Caco-2 (cell line): ENCODE measurements around the gene KCNE4. TPM values are rescaled to one million over a fixed set of nuclear protein-coding genes. Genes with fewer than 3 reads are reported as not detected.
"Not testable (repeated sequence)": the region's sequence is repeated elsewhere in the genome, so short reads cannot be mapped to it uniquely, and the experiment has no call there.

Source experiments
- BruUV-seq: library from RNA; stranded (reverse); fragments of 400-500 nt; replicated peaks from 2 replicates; lab custom pipeline; 2021; lab: Mats Ljungman, UMichigan
- CTCF ChIA-PET: fragments of 300-600 bp; sonication (Branson Sonifier 250); formaldehyde crosslinking; loops from one replicate; lab custom pipeline; 2022; ENCODE audit warnings: antibody characterized with exemption; lab: Charles Lee
- POLR2A ChIA-PET: fragments of 300-600 bp; sonication (Branson Sonifier 250); formaldehyde crosslinking; loops from one replicate; lab custom pipeline; 2022; ENCODE audit warnings: antibody characterized with exemption; lab: Charles Lee
- DNase-seq, 2 experiments: peaks; one replicate each; pipeline versions ENCODE4 v3.0.0 to v3.0.0-alpha.2; 2020 to 2022
- H3K27me3 ChIP-seq: replicated peaks from 2 replicates; pipeline ENCODE4 v1.6.0; 2011; ENCODE audit warnings: low read length; ENCODE audit not compliant: control insufficient read depth, insufficient read depth
- H3K36me3 ChIP-seq: 2 replicates; pipeline ENCODE4 v1.5.1; 2011; ENCODE audit warnings: low read length; ENCODE audit not compliant: control insufficient read depth, insufficient read depth
- H3K4me1 ChIP-seq: fragments of 250-450 bp; sonication (Bioruptor Pico); 2 replicates; pipeline ENCODE4 v1.5.1; 2020; ENCODE audit warnings: mild to moderate bottlenecking
- H3K4me3 ChIP-seq: 2 replicates; pipeline ENCODE4 v1.5.1; 2011; ENCODE audit warnings: low read depth, mild to moderate bottlenecking, control low read depth, low read length
- H3K9me3 ChIP-seq: fragments of 250-450 bp; sonication (Bioruptor Pico); 2 replicates; pipeline ENCODE4 v1.5.1; 2020; ENCODE audit warnings: mild to moderate bottlenecking, moderate library complexity
- H3K27ac Mint-ChIP-seq: one replicate; pipeline ENCODE4 v1.8.0; 2022; ENCODE audit warnings: mixed read lengths; ENCODE audit not compliant: unreplicated experiment
- H3K27me3 Mint-ChIP-seq: one replicate; pipeline ENCODE4 v1.8.0; 2022; ENCODE audit warnings: mixed read lengths; ENCODE audit not compliant: insufficient read depth, unreplicated experiment
- H3K36me3 Mint-ChIP-seq: one replicate; pipeline ENCODE4 v1.8.0; 2022; ENCODE audit warnings: mild to moderate bottlenecking, mixed read lengths; ENCODE audit not compliant: insufficient read depth, unreplicated experiment
- H3K4me1 Mint-ChIP-seq: one replicate; pipeline ENCODE4 v1.8.0; 2022; ENCODE audit warnings: low read depth, mixed read lengths; ENCODE audit not compliant: unreplicated experiment
- H3K4me3 Mint-ChIP-seq: one replicate; pipeline ENCODE4 v1.8.0; 2022; ENCODE audit warnings: mild to moderate bottlenecking, moderate library complexity, mixed read lengths; ENCODE audit not compliant: unreplicated experiment
- H3K9me3 Mint-ChIP-seq: one replicate; pipeline ENCODE4 v1.8.0; 2022; ENCODE audit warnings: mixed read lengths; ENCODE audit not compliant: unreplicated experiment
- CTCF ChIP-seq, 2 experiments: fragments of 200-600 bp in 1 of 2; IDR thresholded peaks; 1 replicate in 1 of 2; 2 replicates in 1 of 2; pipeline versions ENCODE4 v1.5.1 to v1.8.0; 2011 to 2022; ENCODE audit warnings: antibody characterized with exemption in 1 of 2, control low read depth in 1 of 2, inconsistent platforms in 1 of 2, low read depth in 1 of 2, low read length in 1 of 2, mild to moderate bottlenecking in 1 of 2, moderate library complexity in 1 of 2; ENCODE audit not compliant: insufficient read depth in 1 of 2, severe bottlenecking in 1 of 2, unreplicated experiment in 1 of 2
- intact Hi-C: fragments of 100-400 bp; cut with micrococcal nuclease; formaldehyde crosslinking; loops from one replicate; pipeline ENCODE4 v1.10.0; 2022; ENCODE audit not compliant: unreplicated experiment
- total RNA-seq: library from RNA; stranded (reverse); gene quantifications from 2 replicates; pipeline ENCODE4 v1.2.3, GENCODE V29; 2022

Gene KCNE4
- total RNA-seq, 1 experiment from 2014 or later = not detected

- DNase-seq = no peak
- no peaks in the 10 kb centered on the region for H3K4me1 Mint-ChIP-seq
- no peak for TF ChIP-seq CTCF (IDR thresholded peaks at IDR 0.05; ENCODE audit: insufficient read depth in 1 of 2, low read depth in 1 of 2, low read length in 1 of 2, severe bottlenecking in 1 of 2, unreplicated experiment in 1 of 2)
- 0 out of 2 replicates have a peak, but pooled peaks cover 3% of the 10 kb centered on the region for H3K9me3 ChIP-seq
- no peaks in the 10 kb centered on the region for H3K36me3 ChIP-seq
- BruUV-seq = no TSS peak
- POLR2A ChIA-PET = no interaction called here
- no peak overlapping the region for H3K4me3 Mint-ChIP-seq
- no peak overlapping the region for H3K4me3 ChIP-seq
- no peak overlapping the region for H3K27ac Mint-ChIP-seq
- intact Hi-C loops = no loop called here
- H3K4me1 ChIP-seq = no peaks in the 10 kb centered on the region
- no peaks in the 10 kb centered on the region for H3K9me3 Mint-ChIP-seq
- H3K27me3 Mint-ChIP-seq = peaks cover 9% of the 10 kb centered on the region
- CTCF ChIA-PET = no interaction called here
- no peaks in the 10 kb centered on the region for H3K36me3 Mint-ChIP-seq
- no peaks in the 10 kb centered on the region for H3K27me3 ChIP-seq
Observed at GRCh38 chr2:223078482-223078881, 26.5 kb downstream of the KCNE4 start.

- peaks cover 9% of the 10 kb centered on the region for H3K27me3 Mint-ChIP-seq
- no TSS peak for BruUV-seq
- H3K4me1 Mint-ChIP-seq = no peaks in the 10 kb centered on the region
- intact Hi-C loops = no loop called here
- Histone ChIP-seq H3K4me3 (no peak overlapping the region), H3K4me1 (no peaks in the 10 kb centered on the region), H3K9me3 (0 out of 2 replicates have a peak, but pooled peaks cover 3% of the 10 kb centered on the region), H3K36me3 (no peaks in the 10 kb centered on the region), H3K27me3 (no peaks in the 10 kb centered on the region)
- TF ChIP-seq CTCF (IDR thresholded peaks at IDR 0.05; ENCODE audit: insufficient read depth in 1 of 2, low read depth in 1 of 2, low read length in 1 of 2, severe bottlenecking in 1 of 2, unreplicated experiment in 1 of 2) = no peak
- no peak overlapping the region for H3K4me3 Mint-ChIP-seq
- ChIA-PET CTCF (no interaction called here), POLR2A (no interaction called here)
- H3K27ac Mint-ChIP-seq = no peak overlapping the region
- no peaks in the 10 kb centered on the region for H3K9me3 Mint-ChIP-seq
- no peaks in the 10 kb centered on the region for H3K36me3 Mint-ChIP-seq
- DNase-seq = no peak
Observed at GRCh38 chr2:223079378-223079777, 27.4 kb downstream of the KCNE4 start.

- ChIA-PET POLR2A (no interaction called here), CTCF (no interaction called here)
- H3K9me3 Mint-ChIP-seq = no peaks in the 10 kb centered on the region
- no peak for TF ChIP-seq CTCF (IDR thresholded peaks at IDR 0.05; ENCODE audit: insufficient read depth in 1 of 2, low read depth in 1 of 2, low read length in 1 of 2, severe bottlenecking in 1 of 2, unreplicated experiment in 1 of 2)
- intact Hi-C loops = no loop called here
- H3K4me3 ChIP-seq = no peak overlapping the region
- no peaks in the 10 kb centered on the region for H3K36me3 Mint-ChIP-seq
- H3K4me1 ChIP-seq = no peaks in the 10 kb centered on the region
- peaks cover 9% of the 10 kb centered on the region for H3K27me3 Mint-ChIP-seq
- H3K27ac Mint-ChIP-seq = no peak overlapping the region
- no peaks in the 10 kb centered on the region for H3K4me1 Mint-ChIP-seq
- no peaks in the 10 kb centered on the region for H3K27me3 ChIP-seq
- H3K36me3 ChIP-seq = no peaks in the 10 kb centered on the region
- no TSS peak for BruUV-seq
- no peak for DNase-seq
- 0 out of 2 replicates have a peak, but pooled peaks cover 3% of the 10 kb centered on the region for H3K9me3 ChIP-seq
- no peak overlapping the region for H3K4me3 Mint-ChIP-seq
Observed at GRCh38 chr2:223079925-223080324, 27.9 kb downstream of the KCNE4 start.

- H3K27ac Mint-ChIP-seq = not testable (repeated sequence)
Observed at GRCh38 chr2:223080790-223081360, 28.9 kb downstream of the KCNE4 start.

More at GRCh38 chr2:223080790-223081360, 28.9 kb downstream of the KCNE4 start:
- CTCF ChIA-PET, BruUV-seq, POLR2A ChIA-PET, H3K9me3 ChIP-seq, H3K4me3 Mint-ChIP-seq, H3K4me1 Mint-ChIP-seq, DNase-seq, H3K36me3 Mint-ChIP-seq, H3K27me3 Mint-ChIP-seq, H3K27me3 ChIP-seq, H3K36me3 ChIP-seq, H3K9me3 Mint-ChIP-seq, intact Hi-C loops, H3K4me3 ChIP-seq, H3K4me1 ChIP-seq: not testable (repeated sequence)
